ENCODE results near the gene COX20. TPM values are rescaled to one million over a fixed set of nuclear protein-coding genes. Genes with fewer than 3 reads are reported as not detected.

COX20 gene
- total and polyA plus RNA-seq, 2 of the 13 experiments (the other 11 are each of a cell fraction or from before 2014, with no cell fraction given): 34.4 to 95.8 TPM

DNA sequence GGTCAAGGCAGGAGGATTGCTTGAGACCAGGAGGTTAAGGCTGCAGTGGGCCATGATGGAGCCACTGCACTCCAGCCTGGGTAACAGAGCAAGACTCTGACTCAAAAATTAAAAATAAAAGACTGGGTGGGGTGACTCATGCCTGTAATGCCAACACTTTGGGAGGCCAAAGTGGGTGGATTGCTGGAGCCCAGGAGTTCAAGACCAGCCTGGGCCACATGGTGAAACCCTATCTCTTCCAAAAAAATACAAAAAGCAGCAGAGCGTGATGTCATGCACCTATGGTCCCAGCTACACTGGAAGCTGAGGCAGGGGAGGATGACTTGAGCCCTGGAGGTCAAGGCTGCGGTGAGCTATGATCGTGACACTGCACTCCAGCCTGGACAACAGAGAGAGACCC lies 44.4 kb upstream of the COX20 start (continued):
- no peak for TF ChIP-seq ZNF609 (CRISPR knock-in tag; IDR thresholded peaks at IDR 0.05; ENCODE audit: borderline replicate concordance)

DNA sequence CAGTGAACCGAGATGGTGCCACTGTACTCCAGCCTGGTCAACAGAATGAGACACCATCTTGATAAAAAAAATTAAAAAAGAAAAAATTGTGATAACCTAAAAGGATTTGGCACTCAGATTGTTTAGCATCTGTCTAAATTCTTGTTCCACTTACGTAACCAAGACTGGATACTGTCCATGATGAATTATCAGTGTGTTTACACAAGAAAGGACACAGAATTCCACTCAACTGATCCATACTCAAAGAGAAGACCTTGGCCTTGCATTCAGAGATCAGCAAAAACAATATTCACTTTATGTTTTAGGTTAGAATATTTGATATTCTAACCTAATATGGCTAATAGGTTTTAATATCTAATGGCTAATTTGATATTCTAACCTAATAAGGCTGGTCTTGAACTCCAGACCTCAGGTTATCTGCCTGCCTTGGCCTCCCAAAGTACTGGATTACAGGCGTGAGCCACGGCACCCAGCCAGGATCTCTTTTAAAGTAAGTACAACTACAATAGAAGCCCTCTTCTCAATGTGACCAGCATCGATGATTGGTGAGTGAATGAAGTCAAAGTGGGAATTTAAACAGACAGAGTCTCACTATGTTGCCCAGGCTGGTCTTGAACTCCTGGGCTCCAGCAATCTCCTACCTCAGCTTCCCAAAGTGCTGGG lies 43.1 kb upstream of the COX20 start:
- in situ Hi-C loops (cut with HindIII; ENCODE audit: extremely low pct_ligation_motif_present, low pct_unique_long_range_greater_than_20kb): no loop called here
- no peak for ATAC-seq
- no peak for DNase-seq (ENCODE audit: low spot score)
- H2AFZ ChIP-seq (ENCODE audit: low read length): no peak overlapping the region
- CTCF ChIA-PET (ENCODE audit: low intra/inter-chr PET ratio, low total read pairs): no interaction called here
- H3K27me3 ChIP-seq (ENCODE audit: control insufficient read depth in 1 of 2, insufficient read depth in 2 of 2, low read length in 2 of 2): peaks cover 0 to 17% of the 10 kb centered on the region in 2 experiments; a peak in 3 of 5 replicates
- H3K9me3 ChIP-seq (ENCODE audit: low read length): no peaks in the 10 kb centered on the region
- FAIRE-seq: no peak
- no peak overlapping the region for H3K9ac ChIP-seq (ENCODE audit: insufficient read depth, low read depth, low read length)
- BruUV-seq (replicated peaks): no TSS peak
- no peaks in the 10 kb centered on the region for H4K20me1 ChIP-seq (ENCODE audit: insufficient read depth, low read length)
- peaks cover 9% of the 10 kb centered on the region for H3K4me1 ChIP-seq (ENCODE audit: insufficient read depth, low read length)
- H3K4me2 ChIP-seq (ENCODE audit: low read depth, low read length): no peak overlapping the region
- no peak overlapping the region for H3K27ac ChIP-seq (ENCODE audit: extremely low read length, insufficient read depth, low read length)
- TF ChIP-seq ZBTB3 (CRISPR knock-in tag; IDR thresholded peaks at IDR 0.05; ENCODE audit: borderline replicate concordance, low read depth): no peak
- no peak overlapping the region for H3K4me3 ChIP-seq (replicated peaks in 1 of 3; ENCODE audit: insufficient read depth in 1 of 3, low read depth in 2 of 3, low read length in 3 of 3)
- WGBS (ENCODE audit: low lambda C conversion rate): 76% methylated on average over 5 of the region's 5 CpGs
- H3K36me3 ChIP-seq (replicated peaks in 1 of 2; ENCODE audit: control insufficient read depth in 1 of 2, insufficient read depth in 2 of 2, low read length in 2 of 2): no peaks in the 10 kb centered on the region
- H3K79me2 ChIP-seq (ENCODE audit: insufficient read depth, low read length): no peaks in the 10 kb centered on the region
- POLR2A ChIA-PET: no interaction called here
- intact Hi-C loops (cut with micrococcal nuclease; ENCODE audit: unreplicated experiment): no loop called here

Data from HepG2 (cell line).